Right ventricle myocardium inferior (tissue), 1 donor: ENCODE measurements around the gene CCL28. TPM values are rescaled to one million over a fixed set of nuclear protein-coding genes. Genes with fewer than 3 reads are reported as not detected.
A peak's percentile ranks its signal among the peaks of the same experiment; 100 is the strongest.
"Not testable (repeated sequence)": the region's sequence is repeated elsewhere in the genome, so short reads cannot be mapped to it uniquely, and the experiment has no call there.

Experiments used
- ATAC-seq: fragments of 200-7000 bp; cut with Tn5 transposase; one replicate; pipeline ENCODE4 v1.9.1; 2020; ENCODE audit warnings: mild to moderate bottlenecking, moderate library complexity
- DNase-seq: peaks from one replicate; pipeline ENCODE4 v3.0.0; 2021; ENCODE audit errors: missing footprints
- intact Hi-C: fragments of 100-400 bp; cut with DNase I; formaldehyde crosslinking; loops from one replicate; pipeline ENCODE4 v1.11.0; 2022
- total RNA-seq: library from RNA; stranded (reverse); fragmentation: NEBNext Ultra II Directional; extraction: Animal tissue kit (Norgen Biotek cat#: 25700); gene quantifications from one replicate; pipeline ENCODE4 v1.2.1, GENCODE V29; 2021
- donor health status: DM: no; HTN: yes; CAD: no; lungs with severe emphysema.

Gene CCL28
- total RNA-seq, 1 donor from 2014 or later: 0.81 TPM

- intact Hi-C loops, DNase-seq, ATAC-seq: not testable (repeated sequence)
Measured at GRCh38 chr5:43365155-43365554, 47.0 kb downstream of the CCL28 start.

DNA sequence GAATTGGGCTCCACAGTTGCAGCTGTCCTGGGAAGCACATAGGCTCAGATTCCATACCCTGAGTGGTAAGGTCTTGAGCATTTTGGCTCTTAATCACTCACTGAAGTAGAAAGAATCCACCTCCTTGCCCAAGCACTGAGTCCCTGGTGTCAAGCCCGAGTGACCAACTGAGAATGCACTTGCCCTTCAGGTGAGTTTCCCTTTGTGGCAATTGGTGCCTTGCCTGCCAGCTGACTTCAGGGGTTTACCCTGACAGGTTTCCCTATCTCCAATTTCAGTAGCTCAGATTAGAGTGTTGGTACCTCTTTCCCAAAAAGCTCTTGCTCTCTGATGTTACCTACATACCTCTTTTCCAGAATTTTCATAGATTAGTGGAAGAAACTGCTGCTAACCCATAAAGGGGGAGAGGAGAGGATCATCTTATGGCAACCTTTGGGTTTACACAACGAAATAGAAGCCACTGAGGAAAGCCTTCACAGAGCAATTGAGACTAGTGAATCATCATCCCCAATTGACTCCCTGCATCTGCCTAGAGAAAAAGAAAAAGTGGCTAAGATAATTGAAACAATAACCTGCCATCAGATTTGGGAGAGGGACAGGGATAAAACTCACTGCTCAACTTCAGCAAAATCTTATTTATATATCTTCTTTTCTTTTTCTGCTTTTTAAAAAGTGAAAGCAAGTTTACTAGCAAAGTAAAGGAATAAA, 48.6 kb downstream of the CCL28 start:
- intact Hi-C loops: no loop called here
- ATAC-seq: no peak
- DNase-seq: no peak

GRCh38 chr5:43362725-43363435, 49.3 kb downstream of the CCL28 start:
- ATAC-seq: no peak
- intact Hi-C loops: no loop called here
- no peak for DNase-seq

GRCh38 chr5:43358726-43359125, 53.5 kb downstream of the CCL28 start:
- intact Hi-C loops: no loop called here
- DNase-seq (no peak), ATAC-seq (no peak)

- no peak for DNase-seq
- no peak for ATAC-seq
- intact Hi-C loops: no loop called here
Measured at GRCh38 chr5:43358301-43358700, 53.9 kb downstream of the CCL28 start.

DNA sequence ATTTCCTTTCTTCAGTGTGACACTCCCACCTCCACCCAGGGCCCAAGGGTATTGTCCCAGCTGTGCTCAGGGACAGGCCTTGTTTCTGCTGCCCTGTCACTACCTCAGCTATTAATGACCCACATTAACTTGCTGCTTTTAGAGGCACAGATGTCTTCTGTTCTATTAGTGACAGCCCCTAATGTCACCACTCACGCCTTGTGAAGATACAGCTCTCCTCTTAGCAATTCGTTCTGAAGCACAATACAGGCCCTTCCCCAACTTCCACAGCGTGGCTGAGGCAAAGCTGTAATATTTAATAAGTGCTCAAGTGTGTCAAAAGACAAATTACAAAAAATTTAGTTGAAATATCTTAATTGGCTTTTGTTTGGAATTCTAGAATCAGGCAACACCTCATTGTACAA, 54.3 kb downstream of the CCL28 start:
- peak; percentile 69 for ATAC-seq
- intact Hi-C loops: no loop called here
- DNase-seq: no peak

GRCh38 chr5:43357067-43357466, 55.1 kb downstream of the CCL28 start:
- ATAC-seq (peak; percentile 73), DNase-seq (no peak)
- intact Hi-C loops: no loop called here

DNA sequence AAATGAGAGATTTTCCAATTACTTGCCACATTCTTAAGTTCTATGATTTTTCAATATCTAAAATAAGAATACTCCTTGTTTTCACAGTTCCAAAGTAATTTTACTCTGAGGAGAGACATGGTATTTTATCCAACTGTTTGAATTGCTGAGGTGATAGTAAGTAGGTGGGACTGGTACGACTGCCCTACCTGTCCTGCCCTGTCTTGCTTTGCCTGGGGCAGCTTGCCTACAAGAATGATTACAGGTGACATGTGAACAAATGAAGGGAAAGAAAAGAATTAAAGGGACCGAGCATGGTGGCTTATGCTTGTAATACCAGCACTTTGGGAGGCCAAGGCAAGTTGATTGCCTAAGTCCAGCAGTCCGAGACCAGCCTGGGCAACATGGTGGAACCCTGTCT, 57.4 kb downstream of the CCL28 start:
- intact Hi-C loops: no loop called here
- ATAC-seq (no peak), DNase-seq (no peak)

GRCh38 chr5:43353668-43354067, 58.5 kb downstream of the CCL28 start:
- DNase-seq (no peak), ATAC-seq (no peak)
- intact Hi-C loops: no loop called here

DNA sequence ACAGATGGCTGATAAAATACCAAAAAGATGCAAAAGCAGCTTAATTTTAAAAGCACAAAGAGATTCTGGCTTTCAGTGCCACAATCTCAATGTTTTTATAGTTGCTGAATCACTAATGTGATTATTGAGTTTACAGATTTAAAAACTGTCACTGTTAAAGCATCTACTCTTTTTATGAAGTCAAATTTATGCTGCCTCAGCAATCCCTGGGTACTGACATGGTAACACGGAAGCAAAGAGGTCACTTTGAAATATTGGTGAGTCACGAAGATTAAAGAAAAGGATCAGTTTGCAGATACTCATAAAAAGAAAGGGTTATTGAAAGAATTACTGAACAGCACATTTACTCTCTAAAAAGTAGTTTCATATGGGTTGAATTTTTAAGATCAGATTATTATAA, 59.3 kb downstream of the CCL28 start:
- ATAC-seq (no peak), DNase-seq (no peak)
- intact Hi-C loops: no loop called here

GRCh38 chr5:43352131-43352530, 60.1 kb downstream of the CCL28 start:
- intact Hi-C loops: no loop called here
- no peak for DNase-seq
- no peak for ATAC-seq

DNA sequence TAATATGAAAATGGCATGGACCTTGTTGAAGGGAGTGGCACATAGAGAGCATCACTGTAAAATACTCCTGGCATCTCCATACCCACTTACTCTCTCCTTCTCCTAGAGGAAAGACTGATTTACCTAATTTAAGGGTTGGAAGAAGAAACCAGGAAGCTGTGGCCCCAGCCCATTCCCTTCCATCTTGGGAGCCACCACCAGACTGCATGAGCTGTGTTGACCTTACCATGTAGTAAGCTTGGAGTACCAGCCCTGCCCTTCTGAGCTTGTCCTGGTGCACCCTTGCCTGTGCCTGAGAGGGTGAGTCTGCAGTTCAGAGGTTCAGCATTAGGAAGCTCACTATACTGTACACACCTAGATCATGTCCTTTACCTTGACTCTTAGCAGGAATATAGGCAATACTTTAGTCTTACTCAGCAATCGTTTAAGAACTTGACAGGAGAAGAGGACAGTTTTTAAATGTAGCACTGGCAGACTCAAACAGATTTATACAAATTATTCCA, 63.3 kb downstream of the CCL28 start:
- DNase-seq (no peak), ATAC-seq (no peak)
- intact Hi-C loops: no loop called here

DNA sequence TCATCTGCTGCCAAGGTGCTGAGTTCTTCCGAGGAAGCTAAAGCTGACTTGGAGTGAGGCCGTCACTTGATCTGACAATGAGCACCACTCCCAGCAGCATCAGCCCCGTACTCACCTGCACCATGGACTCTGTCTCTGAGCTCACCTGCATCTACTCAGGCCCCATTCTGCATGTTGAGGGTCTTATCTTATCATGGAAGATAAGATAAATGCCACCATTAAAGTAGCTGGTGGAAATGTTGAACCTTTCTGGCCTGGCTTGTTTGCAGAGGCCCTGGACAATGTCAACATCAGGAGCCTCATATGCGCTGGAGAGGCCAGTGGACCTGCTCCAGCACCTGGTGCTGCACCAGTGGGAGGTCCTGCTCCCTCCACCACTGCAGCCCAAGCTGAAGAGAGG, 64.0 kb downstream of the CCL28 start:
- intact Hi-C loops: no loop called here
- ATAC-seq (no peak), DNase-seq (no peak)

GRCh38 chr5:43338862-43339261, 73.3 kb downstream of the CCL28 start:
- intact Hi-C loops: no loop called here
- no peak for ATAC-seq
- DNase-seq: no peak

DNA sequence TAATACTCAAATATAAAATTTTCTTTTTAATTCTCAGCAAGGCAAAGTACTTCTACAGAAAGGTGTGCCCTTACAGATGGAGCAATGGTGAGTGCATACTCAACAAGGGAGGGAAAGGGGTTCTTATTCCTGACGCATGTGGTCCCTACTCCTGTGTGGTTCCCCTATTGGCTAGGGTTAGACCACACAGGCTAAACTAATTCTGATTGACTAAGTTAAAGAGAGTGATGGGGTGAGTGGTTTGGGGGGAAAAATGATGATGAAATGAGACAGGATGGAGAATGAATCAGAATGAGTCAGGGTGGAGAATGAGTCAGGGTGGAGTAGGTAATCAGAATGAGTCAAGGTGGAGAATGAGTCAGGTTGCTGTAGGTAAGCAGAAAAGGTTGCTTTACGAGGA, 76.0 kb downstream of the CCL28 start:
- intact Hi-C loops: no loop called here
- ATAC-seq: no peak
- no peak for DNase-seq

DNA sequence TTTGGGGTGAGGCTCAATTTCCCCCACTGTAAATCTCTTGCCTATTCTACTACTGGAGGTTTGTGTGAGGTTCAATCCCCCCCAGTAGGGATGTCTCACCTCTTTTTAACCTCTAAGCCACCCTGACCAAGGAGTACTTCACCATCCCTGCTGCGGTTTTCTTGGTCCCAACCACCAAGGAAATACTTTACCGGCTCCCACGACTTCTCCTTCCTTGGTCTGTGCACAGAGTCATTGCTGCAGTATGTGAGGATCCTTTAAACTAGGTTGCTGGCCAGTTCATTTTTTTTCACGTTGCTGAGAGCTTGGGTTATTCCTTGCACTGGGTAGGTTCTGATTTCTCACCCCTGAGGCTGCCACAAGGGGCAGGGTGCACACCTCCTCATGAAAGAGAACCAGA, 76.5 kb downstream of the CCL28 start:
- intact Hi-C loops: no loop called here
- no peak for ATAC-seq
- no peak for DNase-seq

GRCh38 chr5:43332401-43332800, 79.8 kb downstream of the CCL28 start:
- DNase-seq (no peak), ATAC-seq (no peak)
- intact Hi-C loops: no loop called here
